ENCODE measurements around the gene ARID1B.

ARID1B gene

GRCh38 chr6:157063176-157063905, 286.2 kb downstream of the ARID1B start:
- DNase-seq: no peak

DNA sequence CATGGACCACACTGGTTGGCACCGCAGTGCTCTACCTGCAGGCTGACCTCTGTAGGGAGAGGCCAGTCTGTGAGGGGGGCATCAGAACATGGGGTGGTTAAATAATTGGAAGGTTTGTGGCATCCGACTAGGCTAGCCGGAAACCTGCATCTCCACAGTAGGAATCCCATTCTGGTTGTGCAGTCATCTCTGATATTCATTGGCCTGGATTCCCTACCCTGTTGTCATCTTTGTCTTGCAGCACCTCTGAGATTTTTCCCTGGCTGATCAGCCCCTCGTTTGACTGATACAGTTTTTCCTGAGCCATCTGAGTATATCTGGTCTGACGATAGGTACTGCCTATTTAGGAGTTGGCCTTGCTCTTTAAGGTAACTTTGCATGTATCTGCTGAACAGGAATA, 286.7 kb downstream of the ARID1B start:
- no peak for DNase-seq

GRCh38 chr6:157064502-157064901, 287.3 kb downstream of the ARID1B start:
- no peak for DNase-seq

- no peak for DNase-seq
Measured at GRCh38 chr6:157065366-157065765, 288.2 kb downstream of the ARID1B start.

DNA sequence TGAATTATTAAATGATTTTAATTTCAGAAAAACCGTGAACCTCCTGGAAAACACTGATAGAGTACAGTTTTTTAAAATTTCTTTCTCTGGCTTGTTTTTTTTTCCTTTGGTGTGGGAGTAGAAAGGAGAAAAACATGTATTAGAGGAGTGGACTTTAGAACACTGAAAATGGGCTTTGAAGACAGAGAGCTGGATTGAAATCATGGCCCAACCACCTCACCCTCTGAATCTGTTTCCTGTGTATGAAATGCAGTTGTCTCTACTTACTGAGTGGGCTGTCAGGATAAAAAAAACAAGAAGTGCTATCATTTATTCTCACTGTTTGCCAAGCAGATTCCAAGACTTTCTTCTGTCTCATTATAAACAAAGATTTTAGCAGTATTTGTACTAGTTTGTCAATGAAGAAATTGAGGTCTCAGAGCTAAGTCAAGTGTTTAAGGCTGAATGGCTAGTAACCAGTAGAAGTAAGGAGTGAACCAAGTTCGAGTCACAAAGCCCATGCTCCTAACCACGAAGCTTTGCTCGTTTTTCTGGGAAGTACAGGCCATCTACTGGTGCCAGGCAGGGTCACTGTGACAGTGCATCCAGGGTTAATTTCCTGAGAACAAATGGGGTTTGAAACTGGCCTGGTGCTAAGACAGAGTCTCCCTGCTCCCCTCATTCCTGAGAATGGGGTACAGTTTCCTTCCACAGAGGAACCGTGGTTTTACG, 289.8 kb downstream of the ARID1B start:
- DNase-seq: no peak

- DNase-seq: no peak
Measured at GRCh38 chr6:157067507-157067906, 290.3 kb downstream of the ARID1B start.

GRCh38 chr6:157068691-157069324, 291.6 kb downstream of the ARID1B start:
- no peak for DNase-seq

DNA sequence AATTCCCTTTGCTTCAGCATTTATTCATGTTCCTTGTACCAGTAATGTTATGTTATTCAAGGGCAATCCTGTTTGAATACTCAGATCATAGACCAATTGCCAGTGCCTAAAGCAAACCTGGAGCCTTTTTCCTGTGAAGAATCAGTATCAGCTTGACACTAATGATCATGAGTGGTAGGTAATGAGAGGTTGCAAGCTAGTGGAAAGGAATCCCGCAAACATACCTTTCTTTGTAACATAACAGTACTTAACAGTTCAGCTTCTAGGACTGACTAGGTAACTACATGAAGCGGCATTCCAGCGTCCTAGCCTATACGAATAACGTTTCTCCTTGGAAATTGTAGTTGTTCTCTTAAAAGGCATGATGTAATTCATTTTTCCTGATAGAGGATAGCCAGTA, 292.4 kb downstream of the ARID1B start:
- no peak for DNase-seq

GRCh38 chr6:157070403-157071107, 293.4 kb downstream of the ARID1B start:
- DNase-seq: no peak

GRCh38 chr6:157072128-157072527, 294.9 kb downstream of the ARID1B start:
- no peak for DNase-seq

DNA sequence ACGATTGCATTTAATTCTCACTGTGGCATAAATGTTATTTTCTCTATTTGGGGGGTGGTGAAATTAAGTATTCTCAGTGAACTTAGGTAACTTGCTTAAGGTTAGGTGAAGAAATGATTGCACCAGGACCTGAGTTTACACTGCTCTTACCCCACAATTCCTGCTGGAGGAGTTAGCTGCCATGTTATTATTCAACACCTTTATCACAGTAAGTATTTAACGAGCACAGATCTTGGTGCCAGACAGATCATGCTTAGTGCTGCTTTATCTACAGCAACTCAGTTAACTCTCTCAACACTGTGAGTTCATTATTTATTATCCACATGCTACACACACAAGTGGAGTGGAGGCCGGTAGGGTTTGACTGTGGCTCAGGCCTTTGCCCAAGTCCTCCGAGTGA, 296.4 kb downstream of the ARID1B start:
- DNase-seq: no peak

- no peak for DNase-seq
Measured at GRCh38 chr6:157074969-157075368, 297.8 kb downstream of the ARID1B start.

DNA sequence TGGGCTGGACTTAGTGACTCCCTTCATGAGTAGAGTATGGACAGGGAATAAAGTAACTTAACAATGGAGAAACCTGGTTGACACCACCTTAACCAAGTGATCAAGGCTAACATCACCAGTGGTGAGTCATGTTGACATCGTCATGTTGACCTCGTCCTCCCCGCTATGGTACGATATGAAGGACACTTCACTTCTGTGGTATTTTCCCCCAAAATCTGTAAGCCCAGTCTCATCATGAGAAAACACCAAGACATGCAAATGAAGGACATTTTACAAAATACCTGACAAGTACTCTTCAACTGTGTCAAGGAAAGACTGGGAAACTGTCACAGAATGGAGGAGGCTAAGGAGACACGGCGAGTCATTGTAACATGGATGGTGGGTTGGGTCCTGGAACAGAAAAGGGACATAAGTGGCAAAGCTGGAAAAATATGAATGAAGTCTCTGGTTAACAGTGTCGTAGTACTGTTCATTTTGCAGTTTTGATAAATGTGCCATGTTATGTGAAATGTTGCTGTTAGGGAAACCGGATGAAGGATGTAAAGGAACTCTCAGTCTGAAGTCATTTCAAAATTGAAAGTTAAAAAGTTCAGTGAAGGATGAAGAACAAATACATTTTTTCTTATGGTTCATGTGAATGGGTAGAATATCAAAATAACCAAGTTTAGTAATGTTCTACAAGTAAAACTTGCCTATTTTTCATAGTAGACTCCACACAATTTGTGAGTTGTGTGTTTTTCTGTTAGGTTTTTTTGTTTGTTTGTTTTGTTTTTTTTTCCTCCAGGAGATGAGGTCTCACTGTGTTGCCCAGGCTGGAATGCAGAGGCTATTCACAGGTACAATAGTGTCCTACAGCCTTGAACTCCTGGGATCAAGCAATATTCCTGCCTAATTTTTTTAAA, 298.6 kb downstream of the ARID1B start:
- no peak for DNase-seq

DNA sequence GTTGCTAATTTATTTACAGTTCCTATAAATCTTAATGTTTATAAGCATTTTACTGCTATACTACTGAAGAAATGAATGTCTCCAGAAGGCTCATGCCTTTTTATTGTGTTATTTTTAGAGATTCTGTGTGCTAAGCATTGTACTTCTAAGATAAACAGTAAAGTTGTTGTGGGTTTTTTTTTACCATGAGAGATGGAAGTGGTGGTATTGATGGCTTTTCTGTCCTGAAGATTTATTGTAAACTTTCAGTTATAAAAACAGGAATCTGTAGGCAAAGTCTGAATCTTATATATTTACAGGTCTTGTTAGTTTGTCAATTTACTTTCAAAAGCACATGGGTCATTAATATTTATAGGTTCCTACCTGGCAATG, 299.3 kb downstream of the ARID1B start:
- no peak for DNase-seq

DNA sequence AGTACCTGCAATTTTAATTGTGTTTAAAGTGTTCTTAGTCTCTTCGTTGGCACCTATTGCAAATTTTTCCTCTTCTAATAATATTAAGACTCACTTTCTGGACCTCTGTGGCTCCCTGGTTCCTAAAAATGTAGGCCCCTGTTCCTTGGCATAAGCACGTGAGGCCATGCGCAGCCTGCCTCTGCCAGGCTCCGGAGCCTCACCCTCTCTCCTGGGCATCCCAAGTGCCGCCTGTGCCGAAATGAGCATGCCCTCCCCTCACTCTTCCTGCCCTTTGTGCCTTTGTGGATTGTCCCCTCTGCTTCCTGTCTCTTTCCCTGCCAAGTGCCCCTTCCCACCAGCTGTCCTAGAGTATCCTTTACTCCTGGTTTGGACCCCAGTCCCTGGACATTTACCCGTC, 300.1 kb downstream of the ARID1B start:
- no peak for DNase-seq

- DNase-seq: no peak
Measured at GRCh38 chr6:157078326-157078725, 301.1 kb downstream of the ARID1B start.

DNA sequence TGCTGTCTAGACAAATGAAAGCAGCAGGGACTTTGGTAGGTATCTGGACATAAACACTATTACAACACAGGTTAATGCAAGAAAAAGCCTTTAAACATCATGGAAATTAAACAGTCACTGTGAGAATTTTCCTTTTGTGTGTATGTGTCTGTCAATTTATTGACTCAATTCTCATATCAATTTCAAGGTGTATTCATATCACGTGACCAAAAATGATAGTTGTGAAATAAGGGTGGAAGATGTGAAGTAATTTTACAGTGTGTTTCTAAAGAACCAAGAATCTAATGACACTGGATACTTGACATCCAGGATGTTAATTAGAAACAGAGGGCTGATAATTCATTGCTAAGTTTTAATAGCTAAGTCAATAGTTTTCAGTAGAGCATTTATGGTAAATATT, 302.1 kb downstream of the ARID1B start:
- no peak for DNase-seq

GRCh38 chr6:157079771-157080170, 302.6 kb downstream of the ARID1B start:
- no peak for DNase-seq

DNA sequence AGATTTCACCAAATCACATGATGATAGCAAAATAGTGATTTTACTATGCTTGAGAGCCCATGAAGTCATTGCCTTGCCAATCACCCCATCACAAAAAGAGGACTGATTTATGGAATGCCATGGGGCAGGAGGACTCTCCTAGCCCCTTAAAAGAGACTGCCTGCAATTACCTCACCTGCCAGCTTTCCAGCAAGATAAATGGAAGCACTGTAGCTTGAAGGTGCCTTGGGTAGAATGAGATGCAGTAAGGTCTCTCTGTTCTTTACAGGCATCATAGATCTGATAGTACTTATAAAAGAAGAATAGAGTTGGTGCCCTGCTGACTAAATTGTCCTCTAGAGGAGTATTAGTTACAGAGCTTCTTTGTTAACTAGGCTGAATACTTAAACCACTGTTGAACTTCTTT, 303.8 kb downstream of the ARID1B start:
- DNase-seq: no peak

DNA sequence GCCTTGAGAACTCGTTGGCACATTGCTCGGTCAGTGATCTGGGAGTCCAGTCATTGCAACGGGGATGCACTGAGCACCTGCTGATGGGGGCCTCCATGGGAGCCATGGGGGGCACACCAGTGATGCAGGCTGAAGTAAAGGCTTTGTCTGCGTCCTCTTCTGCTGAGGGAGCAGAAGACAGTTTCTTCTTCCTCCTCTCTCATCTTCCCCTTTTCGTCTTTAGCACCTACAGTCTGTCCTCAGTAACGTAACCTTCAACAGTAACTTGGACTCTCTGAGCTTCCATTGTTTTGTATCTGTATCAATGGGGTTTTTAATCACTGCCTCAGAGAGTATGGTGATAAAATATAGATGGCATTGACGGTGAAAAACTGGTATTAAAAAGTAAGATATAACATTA, 306.2 kb downstream of the ARID1B start:
- no peak for DNase-seq

DNA sequence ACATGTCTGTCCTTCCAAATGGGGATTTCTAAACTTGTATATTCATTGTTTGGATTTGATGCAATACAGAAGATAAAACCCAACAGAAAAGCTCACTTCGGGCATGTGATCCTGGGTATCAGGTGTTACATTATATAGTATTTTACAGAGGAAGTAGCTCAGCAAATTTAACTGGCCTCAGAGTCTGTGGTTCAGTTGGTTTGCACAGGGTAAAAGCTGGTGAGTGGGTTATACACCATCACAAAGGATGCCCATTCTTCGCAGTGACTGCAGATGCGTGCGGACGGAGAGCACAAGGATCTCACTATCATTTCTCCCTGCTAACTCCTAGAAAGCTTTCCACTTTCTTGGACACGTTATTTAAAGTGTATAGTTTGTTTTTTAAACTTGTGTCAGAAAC, 309.5 kb downstream of the ARID1B start:
- no peak for DNase-seq

DNA sequence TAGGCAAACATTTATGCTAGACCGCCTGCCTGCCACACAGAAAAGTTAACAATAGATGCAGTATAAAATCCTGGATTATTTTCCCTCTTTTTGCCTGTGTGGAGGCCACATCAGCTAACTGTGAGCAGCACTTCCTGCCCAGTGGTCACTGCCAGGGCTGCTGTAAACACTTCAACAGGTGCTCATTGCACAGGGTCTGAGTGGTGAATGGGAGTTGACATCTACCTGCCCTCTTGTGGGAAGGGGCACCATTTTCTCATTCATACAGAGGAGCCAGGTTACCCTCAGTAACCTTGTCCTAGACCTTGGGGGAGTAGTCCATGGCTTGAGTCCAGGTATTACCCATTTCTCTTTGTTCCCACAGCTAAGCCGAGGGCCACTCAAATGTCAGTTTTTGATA, 310.8 kb downstream of the ARID1B start:
- no peak for DNase-seq

DNA sequence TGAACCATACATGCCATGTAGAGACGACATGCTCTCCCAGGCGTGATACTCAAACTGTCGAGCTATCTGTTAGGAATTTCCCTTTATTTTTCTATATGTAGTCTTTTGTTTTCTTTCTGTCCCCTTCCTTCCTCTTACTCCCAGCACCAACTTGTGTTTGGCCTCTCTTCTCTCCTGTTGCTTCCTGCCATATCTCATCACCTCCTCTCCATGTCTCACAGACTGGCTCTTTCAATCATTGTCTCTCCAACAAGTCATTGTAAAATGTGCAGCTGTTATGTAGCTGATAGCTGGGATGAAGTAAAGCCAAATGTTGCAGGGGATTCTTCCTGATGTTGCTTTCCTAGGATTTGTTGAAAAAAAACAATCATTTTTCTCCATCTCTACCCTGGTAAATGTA, 311.7 kb downstream of the ARID1B start:
- DNase-seq: no peak
